ENCODE results near the gene HEXIM2.

DNA sequence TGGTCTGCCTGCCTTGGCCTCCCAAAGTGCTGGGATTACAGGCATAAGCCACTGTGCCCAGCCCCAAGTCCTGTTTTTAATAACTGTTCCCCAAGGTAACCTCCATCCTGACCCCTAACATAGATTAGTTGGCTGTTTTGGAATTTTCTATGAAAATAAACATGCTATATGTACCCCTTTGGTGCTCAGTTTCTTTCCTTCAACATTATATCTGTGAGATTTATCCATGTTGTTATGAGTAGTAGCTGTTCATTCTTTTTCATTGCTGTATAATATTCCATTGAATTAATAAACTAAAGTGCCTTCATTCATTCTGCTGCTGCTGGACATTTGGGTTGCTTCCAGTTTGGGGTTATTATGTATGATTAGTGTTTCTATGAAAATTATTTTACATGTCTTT lies 33.7 kb downstream of the HEXIM2 start:
- TF ChIP-seq, protein P1, sequence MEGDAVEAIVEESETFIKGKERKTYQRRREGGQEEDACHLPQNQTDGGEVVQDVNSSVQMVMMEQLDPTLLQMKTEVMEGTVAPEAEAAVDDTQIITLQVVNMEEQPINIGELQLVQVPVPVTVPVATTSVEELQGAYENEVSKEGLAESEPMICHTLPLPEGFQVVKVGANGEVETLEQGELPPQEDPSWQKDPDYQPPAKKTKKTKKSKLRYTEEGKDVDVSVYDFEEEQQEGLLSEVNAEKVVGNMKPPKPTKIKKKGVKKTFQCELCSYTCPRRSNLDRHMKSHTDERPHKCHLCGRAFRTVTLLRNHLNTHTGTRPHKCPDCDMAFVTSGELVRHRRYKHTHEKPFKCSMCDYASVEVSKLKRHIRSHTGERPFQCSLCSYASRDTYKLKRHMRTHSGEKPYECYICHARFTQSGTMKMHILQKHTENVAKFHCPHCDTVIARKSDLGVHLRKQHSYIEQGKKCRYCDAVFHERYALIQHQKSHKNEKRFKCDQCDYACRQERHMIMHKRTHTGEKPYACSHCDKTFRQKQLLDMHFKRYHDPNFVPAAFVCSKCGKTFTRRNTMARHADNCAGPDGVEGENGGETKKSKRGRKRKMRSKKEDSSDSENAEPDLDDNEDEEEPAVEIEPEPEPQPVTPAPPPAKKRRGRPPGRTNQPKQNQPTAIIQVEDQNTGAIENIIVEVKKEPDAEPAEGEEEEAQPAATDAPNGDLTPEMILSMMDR (IDR thresholded peaks at IDR 0.05): no peak
- no peak for TF ChIP-seq EP300 (IDR thresholded peaks at IDR 0.05)

Data from gastroesophageal sphincter (tissue), 3 donors.